ENCODE data around the gene PLD6.

Gene PLD6

DNA sequence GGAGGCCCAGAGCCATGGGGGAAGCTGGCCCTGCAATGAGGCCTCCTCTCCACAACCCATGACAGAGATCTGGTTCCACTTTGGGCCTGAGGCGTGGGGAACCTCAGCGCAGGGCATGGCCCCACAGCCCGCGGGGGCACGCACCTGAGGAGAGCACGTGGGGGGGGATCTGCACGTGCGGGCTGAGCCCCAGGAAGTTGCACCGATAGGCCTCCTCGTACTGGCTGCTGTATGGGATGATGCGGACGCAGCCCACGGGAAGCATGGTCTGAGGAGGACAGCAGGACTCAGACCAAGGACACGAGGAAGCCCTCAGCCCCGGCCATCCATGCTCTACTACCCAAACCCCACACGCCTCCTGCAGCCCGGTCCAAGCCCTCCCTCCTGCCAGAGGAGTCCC is 10.1 kb upstream of the PLD6 start:
- no peaks in the 10 kb centered on the region for H3K27me3 Mint-ChIP-seq
- H3K4me3 Mint-ChIP-seq = no peak overlapping the region
- H3K9me3 Mint-ChIP-seq = no peaks in the 10 kb centered on the region
- no peaks in the 10 kb centered on the region for H3K4me1 Mint-ChIP-seq (ENCODE audit: low read depth)
- DNase-seq = no peak
- H3K27ac Mint-ChIP-seq = no peak overlapping the region
- H3K36me3 Mint-ChIP-seq (ENCODE audit: low read depth) = peaks cover 77% of the 10 kb centered on the region

DNA sequence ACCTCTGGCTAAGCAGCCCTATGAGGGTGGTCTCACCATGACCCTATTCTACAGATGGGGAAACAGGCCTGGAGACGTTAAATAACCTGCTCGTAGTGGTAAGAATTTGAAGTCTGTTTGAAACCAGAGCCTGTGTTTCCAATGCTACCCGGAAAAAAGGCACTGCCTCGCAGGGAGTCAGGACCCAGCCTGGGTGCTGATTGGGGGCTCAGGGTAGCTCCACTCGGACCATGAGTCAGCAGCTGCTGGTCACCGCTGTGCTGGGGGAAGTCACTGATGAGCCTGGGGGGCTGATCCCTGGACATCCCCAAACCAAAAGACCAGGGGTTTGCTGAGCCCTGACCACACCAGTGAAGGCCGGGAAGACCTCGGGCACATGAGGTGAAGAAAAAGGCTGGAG is 9.4 kb upstream of the PLD6 start:
- Mint-ChIP-seq H3K27me3 (no peaks in the 10 kb centered on the region), H3K36me3 (ENCODE audit: low read depth) (peaks cover 70% of the 10 kb centered on the region), H3K27ac (peak overlapping the region; percentile 66), H3K4me3 (no peak overlapping the region), H3K4me1 (ENCODE audit: low read depth) (no peaks in the 10 kb centered on the region), H3K9me3 (no peaks in the 10 kb centered on the region)
- DNase-seq = no peak

DNA sequence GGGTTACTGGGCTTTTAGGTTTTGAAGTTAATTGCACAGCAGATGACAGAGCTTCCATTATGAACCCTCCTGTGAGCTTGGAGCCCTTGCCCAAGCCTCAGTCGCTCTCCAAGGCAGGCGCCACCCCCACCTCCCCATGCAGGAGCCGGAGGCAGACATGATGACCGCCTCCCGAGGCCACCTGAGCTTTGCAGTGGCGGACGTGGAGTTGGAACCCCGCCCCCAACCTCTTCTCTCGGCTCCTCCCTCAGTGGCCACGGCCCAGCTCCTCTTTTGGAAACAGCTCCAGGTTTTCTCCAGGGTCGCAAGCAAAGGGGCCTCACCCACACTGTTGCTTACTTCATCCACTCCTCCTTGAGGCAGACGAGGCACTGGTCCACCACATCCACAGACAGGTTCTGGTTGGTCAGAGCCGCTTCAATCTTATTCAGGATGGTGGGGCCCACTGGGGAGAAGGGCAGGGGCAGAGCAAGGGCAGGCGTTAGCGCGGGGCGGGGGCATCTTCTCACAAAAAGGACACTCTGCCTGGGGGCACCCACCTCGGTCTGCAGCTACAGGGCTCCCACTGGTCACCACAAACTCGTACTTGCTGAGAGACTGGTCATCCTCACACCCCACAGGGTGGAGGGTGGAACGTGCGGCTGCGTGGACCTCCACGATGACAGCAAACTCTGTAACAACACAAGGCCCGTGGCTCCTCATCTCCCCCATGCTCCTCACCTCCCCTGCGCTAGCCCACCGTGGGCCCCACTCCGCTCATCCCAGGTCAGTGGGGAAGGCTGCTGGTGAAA is 8.7 kb upstream of the PLD6 start:
- no peaks in the 10 kb centered on the region for H3K27me3 Mint-ChIP-seq
- H3K4me1 Mint-ChIP-seq (ENCODE audit: low read depth) = no peaks in the 10 kb centered on the region
- no peak overlapping the region for H3K27ac Mint-ChIP-seq
- H3K9me3 Mint-ChIP-seq = no peaks in the 10 kb centered on the region
- peaks cover 63% of the 10 kb centered on the region for H3K36me3 Mint-ChIP-seq (ENCODE audit: low read depth)
- DNase-seq = no peak
- H3K4me3 Mint-ChIP-seq = no peak overlapping the region

DNA sequence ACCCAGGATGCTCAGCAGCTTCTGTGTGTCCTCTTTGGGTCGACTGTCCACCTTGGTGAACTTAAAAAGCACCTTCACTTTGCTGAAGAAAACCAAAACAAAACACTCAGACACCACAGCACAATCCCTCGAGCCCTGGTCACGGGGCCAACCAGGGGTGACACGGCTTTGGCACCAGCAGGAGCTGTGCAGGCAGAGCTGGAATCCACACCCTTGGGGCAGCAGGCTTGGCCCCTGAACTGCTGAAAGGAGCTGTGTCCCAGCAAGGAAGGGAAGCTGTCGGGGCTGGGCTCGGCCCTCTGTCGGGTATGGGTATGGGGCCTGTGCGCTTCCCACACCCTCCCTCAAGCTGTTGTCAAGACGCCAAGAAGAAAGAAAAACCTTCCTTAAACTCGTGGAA is 7.6 kb upstream of the PLD6 start:
- H3K27ac Mint-ChIP-seq = no peak overlapping the region
- no peaks in the 10 kb centered on the region for H3K9me3 Mint-ChIP-seq
- H3K27me3 Mint-ChIP-seq = no peaks in the 10 kb centered on the region
- no peak for DNase-seq
- H3K4me1 Mint-ChIP-seq (ENCODE audit: low read depth) = no peaks in the 10 kb centered on the region
- no peak overlapping the region for H3K4me3 Mint-ChIP-seq
- peaks cover 57% of the 10 kb centered on the region for H3K36me3 Mint-ChIP-seq (ENCODE audit: low read depth)

DNA sequence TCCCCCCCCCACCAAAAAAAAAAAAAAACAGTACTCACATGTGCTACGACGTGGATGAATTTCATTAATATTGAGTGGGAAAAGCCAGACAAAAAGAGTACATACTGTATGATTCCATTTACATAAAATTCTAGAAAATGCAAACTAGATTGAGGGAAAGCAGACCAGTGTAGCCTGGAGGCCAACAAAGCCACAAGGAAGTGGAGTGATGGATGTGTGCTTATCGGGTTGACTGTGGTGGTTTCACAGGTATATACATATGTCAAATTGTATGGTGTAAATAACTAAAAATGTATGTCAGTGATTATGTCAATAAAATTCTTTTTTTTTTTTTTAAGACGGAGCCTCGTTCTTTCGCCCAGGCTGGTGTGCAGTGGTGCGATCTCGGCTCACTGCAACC is 1.9 kb upstream of the PLD6 start:
- Mint-ChIP-seq H3K36me3 (ENCODE audit: low read depth) (peaks cover 36% of the 10 kb centered on the region), H3K27me3 (no peaks in the 10 kb centered on the region)

DNA sequence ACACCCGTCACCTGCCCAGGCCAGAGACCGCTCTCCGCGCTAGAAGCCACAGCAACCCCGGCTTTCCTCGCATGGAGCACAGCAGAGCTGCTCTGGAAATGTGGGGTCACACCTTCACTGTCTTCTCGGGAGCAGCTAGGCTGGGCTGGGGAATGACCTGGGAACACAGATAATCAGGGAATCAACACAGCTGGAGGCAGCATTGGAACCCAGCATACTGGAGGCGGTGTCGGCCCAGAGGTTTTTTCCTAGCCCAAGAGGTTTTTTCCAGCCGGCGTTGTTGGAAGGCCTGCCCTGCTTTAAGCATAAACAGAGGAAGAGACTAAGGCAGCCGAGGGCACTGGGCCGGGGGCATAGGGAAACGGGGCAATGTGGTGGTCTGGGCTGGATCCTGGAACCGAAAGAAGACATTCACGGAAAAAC is 791 bp upstream of the PLD6 start:
- DNase-seq = no peak
- Mint-ChIP-seq H3K27ac (peak overlapping the region; percentile 86), H3K36me3 (ENCODE audit: low read depth) (peaks cover 39% of the 10 kb centered on the region), H3K27me3 (no peaks in the 10 kb centered on the region), H3K9me3 (no peaks in the 10 kb centered on the region), H3K4me1 (ENCODE audit: low read depth) (peaks cover 32% of the 10 kb centered on the region), H3K4me3 (peak overlapping the region; percentile 58)

More for the DNA sequence above, 1.9 kb upstream of the PLD6 start:
- Mint-ChIP-seq H3K4me3 (no peak overlapping the region), H3K27ac (no peak overlapping the region), H3K4me1 (ENCODE audit: low read depth) (peaks cover 24% of the 10 kb centered on the region), H3K9me3 (no peaks in the 10 kb centered on the region)
- no peak for DNase-seq

DNA sequence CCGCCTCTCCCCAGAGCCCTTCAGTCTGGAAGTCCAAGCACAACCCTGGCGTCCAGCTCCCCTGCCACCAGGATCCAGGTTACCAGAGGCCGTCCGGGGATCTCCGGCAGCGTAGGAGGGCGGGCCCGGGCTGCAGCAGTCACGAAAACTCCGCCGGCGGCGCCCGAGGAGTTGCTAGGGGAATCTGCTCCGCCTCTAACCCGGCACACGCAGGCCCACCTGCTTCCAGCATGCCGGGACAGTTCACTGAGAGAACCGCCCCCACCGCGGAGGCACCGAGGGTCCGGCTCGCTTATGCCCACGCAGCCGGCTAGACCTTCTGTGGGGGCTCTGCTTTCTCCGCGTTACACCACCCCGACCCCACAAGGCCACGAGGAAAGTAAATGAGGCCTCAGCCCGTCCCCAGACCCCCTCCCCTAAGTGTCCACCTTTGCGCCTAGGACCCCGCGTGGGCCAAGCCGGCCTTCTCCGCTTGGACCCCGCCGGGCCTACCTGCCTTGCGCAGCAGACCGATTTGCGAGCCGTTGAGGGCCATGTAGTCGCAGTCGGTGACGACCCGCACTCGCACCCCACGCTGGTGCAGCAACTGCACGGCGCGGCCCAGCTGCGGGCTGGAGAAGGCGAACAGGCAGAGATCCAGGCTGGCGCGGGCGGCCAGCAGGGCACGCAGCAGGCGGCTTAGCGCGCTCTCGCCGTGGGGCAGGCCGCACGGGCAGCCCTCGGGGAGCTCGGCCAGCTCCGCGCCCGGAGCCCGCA is 587 bp downstream of the PLD6 start:
- Mint-ChIP-seq H3K9me3 (no peaks in the 10 kb centered on the region), H3K36me3 (ENCODE audit: low read depth) (peaks cover 51% of the 10 kb centered on the region), H3K4me1 (ENCODE audit: low read depth) (peaks cover 37% of the 10 kb centered on the region), H3K4me3 (peak overlapping the region; percentile 91), H3K27ac (peak overlapping the region; percentile 98), H3K27me3 (no peaks in the 10 kb centered on the region)
- DNase-seq = peak; percentile 80

DNA sequence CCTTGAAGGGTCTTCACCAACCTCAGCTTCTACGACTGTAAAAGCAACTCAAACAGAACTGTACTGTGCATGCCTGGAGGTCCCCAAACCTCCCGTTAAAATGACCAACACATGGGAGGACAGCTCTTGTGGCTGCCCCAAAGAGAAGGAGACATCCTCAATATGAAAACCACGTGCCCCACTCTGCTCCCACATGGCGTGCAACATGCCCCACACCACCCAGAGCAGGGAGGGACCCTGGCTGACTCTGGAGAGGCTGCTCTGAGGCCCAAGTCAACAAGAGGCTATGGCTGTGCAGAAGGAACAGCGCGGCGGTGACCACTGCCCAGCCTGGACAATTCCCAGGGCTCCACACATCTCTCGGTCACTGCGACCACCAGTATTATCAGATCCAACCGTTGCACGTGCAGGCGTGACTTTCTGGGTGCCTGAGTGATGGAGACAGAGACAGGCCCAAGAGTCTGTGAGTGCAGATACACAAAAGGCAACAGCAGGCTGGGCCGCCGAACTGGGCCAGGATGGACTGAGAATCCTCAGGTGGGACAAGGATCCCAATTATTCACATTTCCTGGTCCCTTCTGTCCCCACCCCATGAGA is 1.4 kb downstream of the PLD6 start:
- peaks cover 37% of the 10 kb centered on the region for H3K4me1 Mint-ChIP-seq (ENCODE audit: low read depth)
- no peaks in the 10 kb centered on the region for H3K9me3 Mint-ChIP-seq
- no peaks in the 10 kb centered on the region for H3K27me3 Mint-ChIP-seq
- H3K4me3 Mint-ChIP-seq = peak overlapping the region; percentile 91
- H3K27ac Mint-ChIP-seq = peak overlapping the region; percentile 98
- no peak for DNase-seq
- peaks cover 59% of the 10 kb centered on the region for H3K36me3 Mint-ChIP-seq (ENCODE audit: low read depth)

DNA sequence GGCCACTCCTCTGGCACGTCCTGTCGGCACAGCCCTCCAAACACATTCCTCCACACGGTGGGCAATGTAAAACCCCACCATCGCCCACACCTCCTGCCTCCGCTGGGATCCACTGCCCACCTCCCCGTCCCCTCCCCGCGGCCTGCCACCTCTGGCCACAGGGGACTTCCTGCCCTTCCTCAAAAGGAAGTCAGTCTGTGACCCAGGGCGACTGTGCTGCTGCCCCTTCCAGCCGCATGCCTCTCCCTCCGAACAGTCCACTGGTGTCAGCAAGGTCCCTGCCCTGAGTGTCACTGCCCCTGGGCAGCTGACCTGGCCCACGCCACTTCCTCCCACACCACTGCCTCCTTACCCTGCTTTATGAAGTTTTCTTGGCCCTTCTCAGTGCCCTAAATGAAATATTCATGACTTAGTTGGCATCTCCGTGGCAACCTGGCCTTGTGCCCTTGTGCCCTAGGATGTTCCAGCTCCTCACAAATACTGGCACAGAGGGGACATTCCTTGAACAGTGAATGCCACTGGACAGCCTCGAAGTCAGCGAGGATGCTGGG is 2.0 kb downstream of the PLD6 start:
- no peaks in the 10 kb centered on the region for H3K27me3 Mint-ChIP-seq
- peak overlapping the region; percentile 91 for H3K4me3 Mint-ChIP-seq
- peaks cover 37% of the 10 kb centered on the region for H3K4me1 Mint-ChIP-seq (ENCODE audit: low read depth)
- peak overlapping the region; percentile 98 for H3K27ac Mint-ChIP-seq
- peaks cover 64% of the 10 kb centered on the region for H3K36me3 Mint-ChIP-seq (ENCODE audit: low read depth)
- no peak for DNase-seq
- H3K9me3 Mint-ChIP-seq = no peaks in the 10 kb centered on the region

DNA sequence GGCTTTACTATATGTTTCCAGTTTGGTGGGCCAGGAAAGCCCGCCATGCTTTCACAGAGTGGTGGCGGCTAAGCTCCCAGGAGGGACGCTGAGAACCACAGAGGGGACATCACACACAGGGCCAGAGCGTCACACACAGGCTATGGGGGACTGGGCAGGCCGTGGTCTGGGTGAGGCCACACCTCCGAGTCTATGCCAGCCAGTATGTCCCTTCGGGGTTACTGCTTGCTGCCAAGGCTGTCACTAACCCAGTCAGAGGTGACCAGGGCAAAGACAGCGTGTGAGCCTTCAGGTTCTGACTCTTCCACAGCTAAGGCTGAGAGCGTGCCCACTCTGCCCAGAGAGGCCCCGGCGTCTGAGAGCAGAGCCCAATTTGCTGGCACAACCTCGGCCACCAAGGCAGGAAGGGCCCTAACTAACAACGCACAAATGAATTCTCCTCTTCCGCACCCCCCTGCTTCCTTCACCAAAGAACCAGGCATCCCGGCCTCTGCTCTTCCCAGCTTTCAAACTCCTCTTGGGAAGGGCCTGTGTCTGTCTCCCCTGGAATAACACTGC is 2.9 kb downstream of the PLD6 start:
- H3K9me3 Mint-ChIP-seq = no peaks in the 10 kb centered on the region
- H3K36me3 Mint-ChIP-seq (ENCODE audit: low read depth) = peaks cover 68% of the 10 kb centered on the region
- no peaks in the 10 kb centered on the region for H3K27me3 Mint-ChIP-seq
- peak overlapping the region; percentile 98 for H3K27ac Mint-ChIP-seq
- peak overlapping the region; percentile 91 for H3K4me3 Mint-ChIP-seq
- H3K4me1 Mint-ChIP-seq (ENCODE audit: low read depth) = peaks cover 40% of the 10 kb centered on the region
- DNase-seq = no peak

DNA sequence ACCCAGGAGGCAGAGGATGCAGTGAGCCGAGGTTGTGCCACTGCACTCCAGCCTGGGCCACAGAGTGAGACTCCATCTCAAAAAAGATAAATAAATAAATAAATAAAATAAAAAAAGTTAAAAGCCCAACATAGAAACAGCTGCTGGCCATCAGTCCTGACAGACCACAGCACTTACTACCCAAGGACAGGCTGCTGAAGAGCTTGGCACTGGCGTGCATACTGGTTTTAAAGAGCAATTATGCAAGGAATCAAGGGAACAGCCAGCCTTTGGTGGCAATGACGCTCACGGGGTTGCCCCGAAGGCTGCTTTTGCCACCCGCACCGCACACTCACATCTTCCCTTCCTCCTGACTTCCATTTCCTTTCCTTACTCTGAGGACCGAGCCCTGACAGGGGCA is 4.2 kb downstream of the PLD6 start:
- H3K9me3 Mint-ChIP-seq = no peaks in the 10 kb centered on the region
- H3K36me3 Mint-ChIP-seq (ENCODE audit: low read depth) = peaks cover 79% of the 10 kb centered on the region
- no peaks in the 10 kb centered on the region for H3K27me3 Mint-ChIP-seq
- H3K4me1 Mint-ChIP-seq (ENCODE audit: low read depth) = peaks cover 50% of the 10 kb centered on the region
- peak overlapping the region; percentile 19 for H3K27ac Mint-ChIP-seq
- no peak for DNase-seq
- no peak overlapping the region for H3K4me3 Mint-ChIP-seq

DNA sequence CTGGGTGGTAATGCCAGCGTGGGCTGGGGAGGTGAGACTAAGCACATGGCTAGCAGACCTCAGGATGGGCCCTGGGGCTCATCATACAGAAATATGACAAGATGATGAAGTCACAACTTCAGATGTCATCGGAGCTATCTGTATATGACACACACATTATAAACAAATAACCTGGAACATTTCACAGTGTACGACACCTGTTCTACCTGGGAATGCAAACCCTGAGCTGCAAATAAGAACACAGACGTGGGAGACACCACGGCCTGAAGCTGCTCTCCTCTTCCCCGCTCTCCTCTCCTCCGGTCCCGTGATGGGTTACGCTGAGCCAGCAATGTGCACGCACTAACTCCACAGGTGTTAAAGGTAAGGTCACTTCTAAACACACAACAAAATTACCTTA is 4.9 kb downstream of the PLD6 start:
- H3K9me3 Mint-ChIP-seq = no peaks in the 10 kb centered on the region
- H3K27me3 Mint-ChIP-seq = no peaks in the 10 kb centered on the region
- H3K36me3 Mint-ChIP-seq (ENCODE audit: low read depth) = peaks cover 83% of the 10 kb centered on the region
- peaks cover 51% of the 10 kb centered on the region for H3K4me1 Mint-ChIP-seq (ENCODE audit: low read depth)
- H3K4me3 Mint-ChIP-seq = no peak overlapping the region
- H3K27ac Mint-ChIP-seq = peak overlapping the region; percentile 10
- DNase-seq = no peak

DNA sequence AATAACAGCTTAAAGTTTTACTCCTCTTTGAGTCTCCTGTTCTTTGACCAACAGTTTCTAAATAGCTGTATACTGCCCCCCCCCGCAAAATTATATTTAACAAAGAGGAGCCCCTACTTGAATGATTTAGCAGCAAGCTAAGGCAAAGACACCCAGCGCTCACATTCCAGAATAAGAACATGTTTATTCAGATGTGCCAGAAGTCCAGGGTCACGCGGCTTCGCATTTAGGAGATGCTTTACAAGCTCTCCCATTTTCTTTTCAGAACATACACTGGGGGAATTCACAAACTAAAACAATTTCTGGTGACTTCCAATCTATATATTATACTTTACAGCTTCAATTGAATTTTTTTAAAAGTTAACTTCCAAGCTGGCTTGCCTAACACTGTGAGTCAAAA is 5.3 kb downstream of the PLD6 start:
- H3K4me1 Mint-ChIP-seq (ENCODE audit: low read depth) = peaks cover 51% of the 10 kb centered on the region
- H3K27me3 Mint-ChIP-seq = no peaks in the 10 kb centered on the region
- no peak overlapping the region for H3K4me3 Mint-ChIP-seq
- H3K36me3 Mint-ChIP-seq (ENCODE audit: low read depth) = peaks cover 83% of the 10 kb centered on the region
- no peak for DNase-seq
- H3K9me3 Mint-ChIP-seq = no peaks in the 10 kb centered on the region
- peak overlapping the region; percentile 10 for H3K27ac Mint-ChIP-seq

DNA sequence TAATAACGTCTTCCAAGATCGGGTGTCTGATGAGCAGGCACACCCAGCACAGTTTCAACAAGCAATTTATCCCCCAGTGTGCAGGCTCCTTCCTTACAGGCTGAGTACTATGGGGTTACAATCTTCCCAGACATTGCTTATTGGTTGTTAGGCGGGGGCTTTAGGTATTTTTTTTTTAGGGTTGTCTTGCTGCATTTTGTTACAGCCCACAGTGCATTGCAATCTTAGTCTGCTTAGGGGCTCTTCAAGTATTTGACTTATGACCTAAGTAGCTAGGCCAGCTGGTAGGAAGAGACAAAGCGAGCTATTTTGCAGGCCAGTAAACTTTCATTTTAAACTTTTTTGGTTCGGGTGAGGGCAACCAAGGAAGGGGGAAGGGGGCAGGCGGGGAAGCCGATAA is 5.8 kb downstream of the PLD6 start:
- Mint-ChIP-seq H3K27ac (peak overlapping the region; percentile 42), H3K27me3 (no peaks in the 10 kb centered on the region), H3K4me3 (no peak overlapping the region), H3K4me1 (ENCODE audit: low read depth) (peaks cover 47% of the 10 kb centered on the region), H3K36me3 (ENCODE audit: low read depth) (peaks cover 78% of the 10 kb centered on the region), H3K9me3 (no peaks in the 10 kb centered on the region)
- DNase-seq = no peak

All from activated T-cell treated with anti-CD3 and anti-CD28 coated beads, Interleukin-2, amount 50 U/mL, for 24 hours (primary cell).